RWPE1 (cell line): Measurements from ENCODE around the gene NARF.

Source experiments
- CTCF ChIA-PET: fragments of 350-600 bp; sonication (Branson Sonifier 250); formaldehyde crosslinking; extraction: SDS; loops from one replicate; lab custom pipeline; 2021; lab: Yijun Ruan, JAX
- POLR2A ChIA-PET: fragments of 400-600 bp; formaldehyde crosslinking; extraction: SDS; loops from one replicate; lab custom pipeline; 2020; ENCODE audit warnings: antibody characterized with exemption; ENCODE audit not compliant: low non-redundant PET; lab: Yijun Ruan, JAX
- DNase-seq: peaks from one replicate; pipeline ENCODE4 v3.0.0; 2012; ENCODE audit warnings: low spot score
- H3K27ac ChIP-seq: fragments of 450-650 bp; 2 replicates; pipeline ENCODE4 v1.5.1; 2017
- CTCF ChIP-seq: fragments of 450-650 bp; conservative IDR thresholded peaks from 2 replicates; pipeline ENCODE4 v1.5.1; 2017; ENCODE audit warnings: low read depth, mild to moderate bottlenecking

NARF gene

DNA sequence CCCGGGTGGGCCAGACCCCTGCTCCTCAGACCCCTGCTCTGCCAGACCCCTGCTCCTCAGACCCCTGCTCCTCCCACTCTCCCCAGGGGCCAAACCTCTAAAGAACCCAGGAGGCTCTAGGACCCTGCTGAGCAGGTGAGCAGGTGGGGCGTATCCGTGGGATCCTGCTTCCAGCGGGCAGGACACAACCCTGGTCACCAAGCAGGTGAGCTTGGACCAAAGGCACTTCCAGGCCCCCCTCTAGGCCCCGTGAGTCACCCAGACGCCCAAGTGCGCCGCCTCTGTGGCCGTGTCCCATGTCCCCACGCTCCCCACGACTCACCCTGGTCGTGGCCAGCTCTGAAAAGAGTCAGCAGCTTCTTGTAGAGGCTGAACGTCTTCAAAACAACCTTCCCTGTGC lies 13.0 kb upstream of the NARF start:
- peak overlapping the region; percentile 61 for H3K27ac ChIP-seq
- ChIA-PET POLR2A (no interaction called here), CTCF (no interaction called here)
- TF ChIP-seq CTCF, result no peak
- DNase-seq, result no peak

DNA sequence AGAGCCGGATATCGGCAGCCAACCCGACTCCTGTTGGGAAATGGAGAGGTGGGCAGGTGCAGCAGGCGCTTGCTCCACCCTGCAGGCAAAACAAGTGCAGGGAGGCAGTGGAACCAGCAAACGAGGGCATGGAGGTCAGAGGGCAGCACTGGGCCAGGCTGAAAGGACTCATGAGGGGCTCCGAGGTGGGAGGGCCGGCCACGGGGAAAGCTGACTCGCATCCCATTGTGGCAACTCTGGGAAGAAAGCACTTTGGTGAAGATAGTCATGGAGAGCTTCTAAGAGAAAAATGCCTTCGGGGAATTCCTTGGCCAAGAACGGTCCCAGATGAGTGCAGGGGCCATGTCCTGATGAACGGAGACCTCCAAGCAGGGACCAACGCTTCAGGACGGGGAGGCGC lies 12.4 kb upstream of the NARF start:
- H3K27ac ChIP-seq, result peak overlapping the region; percentile 61
- TF ChIP-seq CTCF, result no peak
- ChIA-PET CTCF (no interaction called here), POLR2A (no interaction called here)
- DNase-seq, result no peak

DNA sequence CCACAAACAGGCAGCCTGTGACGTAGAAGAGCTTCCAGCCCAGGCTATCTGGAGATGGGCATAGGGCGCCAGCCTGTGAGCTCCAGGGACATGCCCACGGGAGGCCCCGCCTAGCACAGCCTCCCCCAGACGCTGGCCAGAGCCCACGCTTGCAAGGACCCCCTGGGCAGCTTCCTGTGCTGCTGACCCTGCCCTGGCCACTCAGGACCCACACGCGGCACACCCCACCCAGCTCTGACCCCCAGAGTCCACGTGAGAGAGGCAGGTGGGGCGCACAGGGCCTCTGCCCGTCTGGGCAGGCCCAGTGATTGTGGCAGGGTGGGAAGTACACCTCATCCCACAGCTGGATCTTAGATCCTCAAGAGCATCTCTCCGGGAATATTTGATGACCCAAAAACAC lies 11.9 kb upstream of the NARF start:
- no peak for DNase-seq
- ChIA-PET CTCF (no interaction called here), POLR2A (no interaction called here)
- H3K27ac ChIP-seq, result peak overlapping the region; percentile 61
- TF ChIP-seq CTCF, result no peak

DNA sequence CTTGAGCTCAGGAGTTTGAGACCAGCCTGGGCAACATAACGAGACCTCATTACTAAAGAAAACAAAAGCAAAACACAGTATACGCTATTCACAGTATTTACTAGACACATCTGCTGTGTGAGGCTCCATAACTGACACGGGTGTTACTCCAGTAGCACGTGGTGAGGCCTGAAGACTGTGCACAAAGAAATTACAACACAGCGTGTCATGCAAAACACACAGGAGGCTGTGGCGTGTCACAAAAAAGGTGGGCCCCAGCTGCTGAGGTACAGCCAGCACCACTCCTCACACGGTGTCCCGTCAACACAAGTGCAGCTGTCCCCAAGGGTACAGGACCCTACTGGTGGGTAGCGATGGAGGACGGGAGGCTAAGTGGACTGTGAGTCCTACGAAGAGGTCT lies 10.7 kb upstream of the NARF start:
- TF ChIP-seq CTCF, result no peak
- ChIA-PET CTCF (no interaction called here), POLR2A (no interaction called here)
- peak overlapping the region; percentile 19 for H3K27ac ChIP-seq
- DNase-seq, result no peak

GRCh38 chr17:82449131-82449882 lies 9.2 kb upstream of the NARF start:
- no peak for DNase-seq
- CTCF ChIA-PET, result interaction anchor here (0.6 kb wide), 1 partner anchor 317 kb away, joined by 4 read pairs; no protein-coding TSS in a partner anchor
- POLR2A ChIA-PET, result no interaction called here
- H3K27ac ChIP-seq, result peak overlapping the region; percentile 81
- TF ChIP-seq CTCF, result no peak

- no peak for DNase-seq
- POLR2A ChIA-PET, result no interaction called here
- TF ChIP-seq CTCF, result no peak
- CTCF ChIA-PET, result interaction anchor here (0.6 kb wide), 1 partner anchor 317 kb away, joined by 4 read pairs; no protein-coding TSS in a partner anchor
- peak overlapping the region; percentile 81 for H3K27ac ChIP-seq
Observed at GRCh38 chr17:82449883-82450356, 8.6 kb upstream of the NARF start.
